ENCODE data around the gene CHD6. TPM values are rescaled to one million over a fixed set of nuclear protein-coding genes. Genes with fewer than 3 reads are reported as not detected.

CHD6 gene
- total RNA-seq, 6 experiments from 2014 or later = 9.3 to 24.1 (median 16.6) TPM

DNA sequence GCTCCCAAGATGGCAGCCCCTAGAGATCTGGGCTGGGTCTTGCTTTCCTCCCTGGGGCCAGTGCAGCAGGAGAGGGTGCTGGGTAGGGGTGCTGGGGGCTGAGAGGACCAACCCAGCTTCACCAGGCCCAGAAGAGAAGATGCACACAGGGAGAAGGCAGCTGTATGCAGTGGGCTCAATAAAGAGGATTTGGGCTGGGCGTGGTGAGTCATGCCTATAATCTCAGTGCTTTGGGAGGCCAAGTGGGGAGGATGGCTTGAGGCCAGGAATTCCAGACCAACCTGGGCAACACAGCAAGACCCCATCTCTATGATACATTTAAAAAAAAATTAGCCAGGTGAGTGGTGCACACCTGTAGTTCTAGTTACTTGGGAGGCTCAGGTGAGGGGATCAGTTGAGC is 225.9 kb downstream of the CHD6 start:
- Histone ChIP-seq H3K4me3 (no peak overlapping the region), H3K4me1 (peaks cover 0 to 5% (median 0%) of the 10 kb centered on the region in 4 donors), H3K36me3 (no peaks in the 10 kb centered on the region), H3K27me3 (no peaks in the 10 kb centered on the region), H3K9me3 (no peaks in the 10 kb centered on the region), H3K27ac (no peak overlapping the region)
- WGBS (ENCODE audit: insufficient coverage, low coverage, low lambda C conversion rate, missing lambda C conversion rate) = no CpG with 5 or more reads among the region's 1 CpG
- ATAC-seq (no peak), DNase-seq (no peak)
- intact Hi-C loops (cut with DNase I) = no loop called here
- TF ChIP-seq, protein P1, sequence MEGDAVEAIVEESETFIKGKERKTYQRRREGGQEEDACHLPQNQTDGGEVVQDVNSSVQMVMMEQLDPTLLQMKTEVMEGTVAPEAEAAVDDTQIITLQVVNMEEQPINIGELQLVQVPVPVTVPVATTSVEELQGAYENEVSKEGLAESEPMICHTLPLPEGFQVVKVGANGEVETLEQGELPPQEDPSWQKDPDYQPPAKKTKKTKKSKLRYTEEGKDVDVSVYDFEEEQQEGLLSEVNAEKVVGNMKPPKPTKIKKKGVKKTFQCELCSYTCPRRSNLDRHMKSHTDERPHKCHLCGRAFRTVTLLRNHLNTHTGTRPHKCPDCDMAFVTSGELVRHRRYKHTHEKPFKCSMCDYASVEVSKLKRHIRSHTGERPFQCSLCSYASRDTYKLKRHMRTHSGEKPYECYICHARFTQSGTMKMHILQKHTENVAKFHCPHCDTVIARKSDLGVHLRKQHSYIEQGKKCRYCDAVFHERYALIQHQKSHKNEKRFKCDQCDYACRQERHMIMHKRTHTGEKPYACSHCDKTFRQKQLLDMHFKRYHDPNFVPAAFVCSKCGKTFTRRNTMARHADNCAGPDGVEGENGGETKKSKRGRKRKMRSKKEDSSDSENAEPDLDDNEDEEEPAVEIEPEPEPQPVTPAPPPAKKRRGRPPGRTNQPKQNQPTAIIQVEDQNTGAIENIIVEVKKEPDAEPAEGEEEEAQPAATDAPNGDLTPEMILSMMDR (IDR thresholded peaks at IDR 0.05) = no peak
- no peak for TF ChIP-seq POLR2A (IDR thresholded peaks at IDR 0.05)

DNA sequence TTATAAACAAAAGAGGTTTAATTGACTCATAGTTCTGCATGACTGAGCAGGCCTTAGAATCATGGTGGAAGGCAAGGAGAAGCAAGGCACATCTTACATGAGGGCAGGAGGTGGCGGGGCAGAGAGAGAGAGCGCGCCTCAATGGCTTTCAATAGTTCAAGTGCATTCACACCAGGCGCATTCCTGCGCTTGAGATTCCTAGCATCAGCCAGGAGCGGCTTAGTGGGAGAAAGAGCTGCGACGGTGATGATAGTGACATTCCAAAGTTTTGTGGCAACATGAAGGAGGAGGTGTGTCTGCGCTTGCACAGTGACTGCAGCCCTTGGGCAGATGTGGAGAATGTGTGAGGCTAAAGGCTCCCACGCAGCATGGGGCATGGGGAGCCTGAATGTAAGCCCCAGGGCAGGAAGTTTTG is 226.6 kb downstream of the CHD6 start:
- TF ChIP-seq, protein P1 (IDR thresholded peaks at IDR 0.05) = no peak
- no peak for TF ChIP-seq POLR2A (IDR thresholded peaks at IDR 0.05)
- Histone ChIP-seq H3K27me3 (no peaks in the 10 kb centered on the region), H3K27ac (no peak overlapping the region), H3K4me1 (peaks cover 0 to 5% (median 0%) of the 10 kb centered on the region in 4 donors), H3K9me3 (no peaks in the 10 kb centered on the region), H3K4me3 (no peak overlapping the region), H3K36me3 (no peaks in the 10 kb centered on the region)
- intact Hi-C loops (cut with DNase I) = no loop called here
- DNase-seq (no peak), ATAC-seq (no peak)
- WGBS (ENCODE audit: insufficient coverage, low coverage, low lambda C conversion rate, missing lambda C conversion rate) = 94% methylated on average over 9 of the region's 10 CpGs

DNA sequence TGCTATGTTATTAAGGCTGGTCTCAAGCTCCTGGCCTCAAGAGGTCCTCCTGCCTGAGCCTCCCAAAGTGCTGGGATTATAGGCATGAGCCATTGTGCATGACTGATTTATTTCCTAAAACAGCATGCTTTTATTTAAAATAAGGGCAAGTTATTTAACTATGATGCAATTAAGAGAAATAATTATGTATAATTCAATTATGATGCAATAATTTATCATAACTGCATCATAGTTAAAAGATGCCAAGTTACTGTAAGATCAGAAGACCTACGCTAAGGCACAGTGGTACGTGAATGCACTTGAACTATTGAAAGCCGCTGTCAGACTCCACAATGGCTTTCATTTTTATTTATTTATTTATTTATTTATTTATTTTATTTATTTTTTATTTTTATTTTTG is 227.3 kb downstream of the CHD6 start:
- 96% methylated on average over 3 of the region's 3 CpGs for WGBS (ENCODE audit: insufficient coverage, low coverage, low lambda C conversion rate, missing lambda C conversion rate)
- no peaks in the 10 kb centered on the region for H3K36me3 ChIP-seq
- H3K27ac ChIP-seq = no peak overlapping the region
- ATAC-seq (no peak), DNase-seq (no peak)
- H3K27me3 ChIP-seq = no peaks in the 10 kb centered on the region
- H3K9me3 ChIP-seq = no peaks in the 10 kb centered on the region
- no peak for TF ChIP-seq POLR2A (IDR thresholded peaks at IDR 0.05)
- TF ChIP-seq, protein P1 (IDR thresholded peaks at IDR 0.05) = no peak
- no peak overlapping the region for H3K4me3 ChIP-seq
- intact Hi-C loops (cut with DNase I) = no loop called here
- peaks cover 0 to 5% (median 0%) of the 10 kb centered on the region in 4 donors for H3K4me1 ChIP-seq

DNA sequence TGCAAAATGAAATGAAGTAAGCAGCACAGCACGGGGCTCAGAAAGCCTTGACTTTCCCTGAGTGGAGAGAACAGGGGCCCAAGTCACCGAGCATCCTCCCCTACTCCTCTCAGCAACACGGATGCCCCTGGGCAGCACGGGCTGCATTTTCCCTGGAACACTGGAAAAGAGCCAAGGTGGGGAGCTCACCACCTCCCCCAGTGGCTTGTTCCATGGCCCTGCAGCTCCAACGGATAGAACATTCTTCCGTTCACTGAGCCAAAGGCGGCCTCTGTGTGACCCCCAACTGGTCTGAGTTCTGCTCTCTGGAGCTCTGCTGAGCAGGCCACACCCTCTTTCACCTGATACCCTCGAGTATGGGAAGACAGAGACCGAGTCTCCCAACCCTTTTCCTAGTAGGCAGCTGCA is 230.7 kb downstream of the CHD6 start:
- intact Hi-C loops (cut with DNase I) = no loop called here
- TF ChIP-seq, protein P1 (IDR thresholded peaks at IDR 0.05) = no peak
- TF ChIP-seq POLR2A (IDR thresholded peaks at IDR 0.05) = no peak
- Histone ChIP-seq H3K27me3 (no peaks in the 10 kb centered on the region), H3K4me1 (no peaks in the 10 kb centered on the region), H3K9me3 (no peaks in the 10 kb centered on the region), H3K27ac (no peak overlapping the region), H3K36me3 (no peaks in the 10 kb centered on the region), H3K4me3 (no peak overlapping the region)
- WGBS (ENCODE audit: insufficient coverage, low coverage, low lambda C conversion rate, missing lambda C conversion rate) = 19% methylated on average over 4 of the region's 9 CpGs
- DNase-seq (no peak), ATAC-seq (no peak)

All from right lobe of liver (tissue), 6 donors.